ENCODE measurements around the gene KY.

- TF ChIP-seq, protein P1, sequence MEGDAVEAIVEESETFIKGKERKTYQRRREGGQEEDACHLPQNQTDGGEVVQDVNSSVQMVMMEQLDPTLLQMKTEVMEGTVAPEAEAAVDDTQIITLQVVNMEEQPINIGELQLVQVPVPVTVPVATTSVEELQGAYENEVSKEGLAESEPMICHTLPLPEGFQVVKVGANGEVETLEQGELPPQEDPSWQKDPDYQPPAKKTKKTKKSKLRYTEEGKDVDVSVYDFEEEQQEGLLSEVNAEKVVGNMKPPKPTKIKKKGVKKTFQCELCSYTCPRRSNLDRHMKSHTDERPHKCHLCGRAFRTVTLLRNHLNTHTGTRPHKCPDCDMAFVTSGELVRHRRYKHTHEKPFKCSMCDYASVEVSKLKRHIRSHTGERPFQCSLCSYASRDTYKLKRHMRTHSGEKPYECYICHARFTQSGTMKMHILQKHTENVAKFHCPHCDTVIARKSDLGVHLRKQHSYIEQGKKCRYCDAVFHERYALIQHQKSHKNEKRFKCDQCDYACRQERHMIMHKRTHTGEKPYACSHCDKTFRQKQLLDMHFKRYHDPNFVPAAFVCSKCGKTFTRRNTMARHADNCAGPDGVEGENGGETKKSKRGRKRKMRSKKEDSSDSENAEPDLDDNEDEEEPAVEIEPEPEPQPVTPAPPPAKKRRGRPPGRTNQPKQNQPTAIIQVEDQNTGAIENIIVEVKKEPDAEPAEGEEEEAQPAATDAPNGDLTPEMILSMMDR (IDR thresholded peaks at IDR 0.05) = no peak
- TF ChIP-seq POLR2A (IDR thresholded peaks at IDR 0.05) (no peak), POLR2AphosphoS5 (IDR thresholded peaks at IDR 0.05; ENCODE audit: insufficient read depth in 1 of 2, low read depth in 1 of 2) (no peak)
These were observed 45.3 kb downstream of the KY start for GRCh38 chr3:134605556-134605955.

All from vagina (tissue), 2 donors.